H1 (cell line): ENCODE measurements around the gene RPS26.

Source experiments
- BRCA1 ChIP-seq: IDR thresholded peaks from 2 replicates; pipeline ENCODE4 v1.6.1; 2012; ENCODE audit warnings: low read depth, low read length, improper control_type of control experiment
- CHD7 ChIP-seq: fragments of 300-600 bp; sonication (generic); IDR thresholded peaks from 2 replicates; pipeline ENCODE4 v1.7.1; 2012; ENCODE audit warnings: low read length, moderate library complexity, mild to moderate bottlenecking, inconsistent platforms; ENCODE audit not compliant: insufficient replicate concordance
- CTCF ChIP-seq, 3 experiments: IDR thresholded peaks; 1 replicate in 2 of 3; 2 replicates in 1 of 3; pipeline versions ENCODE4 v1.5.1 to v1.6.1; 2011; ENCODE audit warnings: low read length in 3 of 3, mild to moderate bottlenecking in 3 of 3, inconsistent platforms in 2 of 3, low read depth in 1 of 3, moderate library complexity in 1 of 3; ENCODE audit not compliant: insufficient read depth in 1 of 3; ENCODE audit errors: control extremely low read depth in 1 of 3
- EP300 ChIP-seq, 2 experiments: IDR thresholded peaks; 1 replicate in 1 of 2; 2 replicates in 1 of 2; pipeline ENCODE4 v1.6.1; 2011 to 2012; ENCODE audit warnings: low read depth in 2 of 2, low read length in 2 of 2, mild to moderate bottlenecking in 2 of 2, borderline replicate concordance in 1 of 2, inconsistent platforms in 1 of 2, moderate library complexity in 1 of 2
- EZH2 ChIP-seq: fragments of 200-600 bp; sonication (generic); IDR thresholded peaks from 2 replicates; pipeline ENCODE4 v1.7.1; 2012; ENCODE audit warnings: low read depth, mild to moderate bottlenecking, moderate library complexity, low read length, inconsistent platforms; ENCODE audit not compliant: severe bottlenecking
- FOSL1 ChIP-seq: IDR thresholded peaks from 2 replicates; pipeline ENCODE4 v1.6.1; 2011; ENCODE audit warnings: mild to moderate bottlenecking, low read depth, low read length, moderate library complexity; ENCODE audit not compliant: insufficient read depth
- GABPA ChIP-seq: IDR thresholded peaks from 2 replicates; pipeline ENCODE4 v1.6.1; 2011; ENCODE audit warnings: mild to moderate bottlenecking, low read length, moderate library complexity, borderline replicate concordance; ENCODE audit not compliant: insufficient read depth
- KDM1A ChIP-seq: fragments of 200-600, 300-600 bp; sonication (generic); IDR thresholded peaks from 2 replicates; pipeline ENCODE4 v1.7.1; 2016; ENCODE audit warnings: mild to moderate bottlenecking, low read length, borderline replicate concordance
- NRF1 ChIP-seq: IDR thresholded peaks from 2 replicates; pipeline ENCODE4 v1.6.1; 2011; ENCODE audit warnings: mild to moderate bottlenecking, low read depth, low read length, improper control_type of control experiment
- POLR2A ChIP-seq, 2 experiments: IDR thresholded peaks; 1 replicate in 1 of 2; 2 replicates in 1 of 2; pipeline ENCODE4 v1.6.1; 2011; ENCODE audit warnings: low read depth in 2 of 2, low read length in 2 of 2, mild to moderate bottlenecking in 2 of 2; ENCODE audit errors: control extremely low read depth in 1 of 2
- POLR2AphosphoS5 ChIP-seq: IDR thresholded peaks from 2 replicates; pipeline ENCODE4 v1.6.1; 2011; ENCODE audit warnings: low read depth, low read length
- RAD21 ChIP-seq, 2 experiments: IDR thresholded peaks in 1 of 2; conservative IDR thresholded peaks in 1 of 2; 2 replicates each; pipeline ENCODE4 v1.6.1; 2011; ENCODE audit warnings: low read depth in 2 of 2, low read length in 2 of 2, improper control_type of control experiment in 1 of 2, inconsistent platforms in 1 of 2, mild to moderate bottlenecking in 1 of 2, moderate library complexity in 1 of 2
- SIN3A ChIP-seq, 2 experiments: IDR thresholded peaks in 1 of 2; conservative IDR thresholded peaks in 1 of 2; 2 replicates each; pipeline ENCODE4 v1.6.1; 2011 to 2012; ENCODE audit warnings: low read length in 2 of 2, improper control_type of control experiment in 1 of 2, low read depth in 1 of 2, mild to moderate bottlenecking in 1 of 2
- TAF1 ChIP-seq: IDR thresholded peaks from 2 replicates; pipeline ENCODE4 v1.6.1; 2011; ENCODE audit warnings: mild to moderate bottlenecking, low read depth, low read length

GRCh38 chr12:56040963-56041551 is 661 bp upstream of the RPS26 start:
- TF ChIP-seq CTCF (IDR thresholded peaks at IDR 0.05; ENCODE audit: control extremely low read depth in 1 of 3, insufficient read depth in 1 of 3, low read depth in 1 of 3, low read length in 3 of 3) (no peak), RAD21 (IDR thresholded peaks at IDR 0.05 in 1 of 2, conservative IDR thresholded peaks at IDR 0.05 in 1 of 2; ENCODE audit: low read depth in 2 of 2, low read length in 2 of 2) (no peak), GABPA (no peak), SIN3A (conservative IDR thresholded peaks at IDR 0.05 in 1 of 2, IDR thresholded peaks at IDR 0.05 in 1 of 2; ENCODE audit: low read depth in 1 of 2, low read length in 2 of 2) (no peak), CHD7 (no peak), FOSL1 (no peak), EP300 (IDR thresholded peaks at IDR 0.05; ENCODE audit: borderline replicate concordance in 1 of 2, low read depth in 2 of 2, low read length in 2 of 2) (no peak), POLR2A (IDR thresholded peaks at IDR 0.05; ENCODE audit: control extremely low read depth in 1 of 2, low read depth in 2 of 2, low read length in 2 of 2) (no peak), POLR2AphosphoS5 (no peak), NRF1 (no peak), TAF1 (no peak), EZH2 (no peak), KDM1A (no peak), BRCA1 (no peak)
